ENCODE results near the gene KMT2E. TPM values are rescaled to one million over a fixed set of nuclear protein-coding genes. Genes with fewer than 3 reads are reported as not detected.
"Not testable (repeated sequence)": the region's sequence is repeated elsewhere in the genome, so short reads cannot be mapped to it uniquely, and the experiment has no call there.

Gene KMT2E
- total and polyA plus RNA-seq, 2 donors (not counting 3 experiments of a cell fraction or from before 2014, with no cell fraction given), result 19.0 to 74.8 TPM

GRCh38 chr7:105050493-105050892 lies 36.5 kb downstream of the KMT2E start:
- no peaks in the 10 kb centered on the region for H3K9me3 ChIP-seq (replicated peaks; ENCODE audit: control insufficient read depth, insufficient read depth, low read length)
- H4K20me1 ChIP-seq (replicated peaks; ENCODE audit: control insufficient read depth, extremely low read depth, insufficient read depth, low read length), result peaks cover 4% of the 10 kb centered on the region
- no peak overlapping the region for H3K4me3 ChIP-seq (replicated peaks in 1 of 3; ENCODE audit: insufficient read depth in 1 of 3, low read depth in 1 of 3, low read length in 3 of 3)
- BruUV-seq (replicated peaks), result no TSS peak
- FAIRE-seq (no peak), DNase-seq (ENCODE audit: low read depth, low spot score) (no peak)
- no peaks in the 10 kb centered on the region for H3K9me1 ChIP-seq (replicated peaks; ENCODE audit: control insufficient read depth, extremely low read depth, insufficient read depth, low read length)
- no peak overlapping the region for H2AFZ ChIP-seq (ENCODE audit: low read depth, low read length)
- TF ChIP-seq MAX (IDR thresholded peaks at IDR 0.05; ENCODE audit: insufficient read depth, insufficient read length) (no peak), JUN (IDR thresholded peaks at IDR 0.05; ENCODE audit: borderline replicate concordance, insufficient read depth, insufficient read length, low read depth) (no peak)
- peaks cover 86% of the 10 kb centered on the region for H3K79me2 ChIP-seq (ENCODE audit: control insufficient read depth, insufficient read depth, low read length)
- ChIA-PET POLR2A (no interaction called here), CTCF (interaction anchor here (1.0 to 4.4 kb wide), 3 partner anchors 12 to 69 kb away, joined by 3 to 17 read pairs (median 10); no protein-coding TSS in a partner anchor)
- no peak overlapping the region for H3K9ac ChIP-seq (replicated peaks; ENCODE audit: extremely low read depth, insufficient read depth, low read length)
- H3K4me2 ChIP-seq (ENCODE audit: insufficient read depth, low read length), result no peak overlapping the region
- dilution Hi-C loops (cut with MboI; ENCODE audit: extremely low pct_ligation_motif_present, low sequenced_read_pairs), result no loop called here
- H3K27ac ChIP-seq (ENCODE audit: insufficient read depth, low read depth, low read length), result no peak overlapping the region
- no peaks in the 10 kb centered on the region for H3K4me1 ChIP-seq (ENCODE audit: control insufficient read depth, extremely low read depth, insufficient read depth, low read length)
- intact Hi-C loops (cut with micrococcal nuclease), result no loop called here
- H3K36me3 ChIP-seq (ENCODE audit: control insufficient read depth in 2 of 2, extremely low read depth in 1 of 2, insufficient read depth in 2 of 2, low read length in 2 of 2), result peaks cover 10 to 23% of the 10 kb centered on the region in 2 experiments
- H3K27me3 ChIP-seq (ENCODE audit: control insufficient read depth in 2 of 2, insufficient read depth in 2 of 2, low read length in 2 of 2), result no peaks in the 10 kb centered on the region

GRCh38 chr7:105050899-105051298 lies 36.9 kb downstream of the KMT2E start:
- H3K9ac ChIP-seq (replicated peaks; ENCODE audit: extremely low read depth, insufficient read depth, low read length); DNase-seq (ENCODE audit: low read depth, low spot score); H3K4me1 ChIP-seq (ENCODE audit: control insufficient read depth, extremely low read depth, insufficient read depth, low read length); H3K4me3 ChIP-seq (replicated peaks in 1 of 3; ENCODE audit: insufficient read depth in 1 of 3, low read depth in 1 of 3, low read length in 3 of 3); FAIRE-seq; H3K9me3 ChIP-seq (replicated peaks; ENCODE audit: control insufficient read depth, insufficient read depth, low read length); H3K27ac ChIP-seq (ENCODE audit: insufficient read depth, low read depth, low read length); BruUV-seq (replicated peaks); dilution Hi-C loops (cut with MboI; ENCODE audit: extremely low pct_ligation_motif_present, low sequenced_read_pairs); H4K20me1 ChIP-seq (replicated peaks; ENCODE audit: control insufficient read depth, extremely low read depth, insufficient read depth, low read length); H3K4me2 ChIP-seq (ENCODE audit: insufficient read depth, low read length); H2AFZ ChIP-seq (ENCODE audit: low read depth, low read length); H3K27me3 ChIP-seq (ENCODE audit: control insufficient read depth in 2 of 2, insufficient read depth in 2 of 2, low read length in 2 of 2); H3K9me1 ChIP-seq (replicated peaks; ENCODE audit: control insufficient read depth, extremely low read depth, insufficient read depth, low read length); POLR2A ChIA-PET; intact Hi-C loops (cut with micrococcal nuclease): not testable (repeated sequence)
- CTCF ChIA-PET, result interaction anchor here (1.0 to 4.4 kb wide), 2 partner anchors 37 to 69 kb away, joined by 3 to 17 read pairs; no protein-coding TSS in a partner anchor
- H3K36me3 ChIP-seq (ENCODE audit: control insufficient read depth in 2 of 2, extremely low read depth in 1 of 2, insufficient read depth in 2 of 2, low read length in 2 of 2), result peaks cover 10 to 22% of the 10 kb centered on the region in 2 experiments
- H3K79me2 ChIP-seq (ENCODE audit: control insufficient read depth, insufficient read depth, low read length), result peaks cover 86% of the 10 kb centered on the region

Data from endothelial cell of umbilical vein (primary cell).